RKO (cell line): ENCODE measurements around the gene ABCC3.
"Not testable (repeated sequence)": the region's sequence is repeated elsewhere in the genome, so short reads cannot be mapped to it uniquely, and the experiment has no call there.

ENCODE experiments used
- DNase-seq: peaks from one replicate; pipeline ENCODE4 v3.0.0-alpha.2; 2016; ENCODE audit warnings: low spot score

Gene ABCC3

DNA sequence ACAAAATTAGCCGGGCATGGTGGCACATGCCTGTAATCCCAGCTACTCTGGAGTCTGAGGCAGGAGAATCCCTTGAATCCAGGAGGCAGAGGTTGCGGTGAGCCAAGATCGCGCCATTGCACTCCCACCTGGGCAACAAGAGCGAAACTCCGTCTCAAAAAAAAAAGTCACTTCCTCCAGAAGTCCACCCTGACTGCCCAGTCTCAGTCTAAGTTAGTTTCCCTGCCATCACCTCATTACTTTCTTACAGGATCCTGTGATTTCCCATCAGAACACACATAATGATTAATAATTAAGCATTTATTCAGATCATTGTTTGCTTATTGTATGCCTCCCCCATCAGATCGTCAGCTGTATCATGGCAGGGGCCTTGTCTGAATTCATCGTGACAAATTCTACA is 31.6 kb downstream of the ABCC3 start:
- no peak for DNase-seq

GRCh38 chr17:50667259-50668024 is 32.8 kb downstream of the ABCC3 start:
- no peak for DNase-seq

GRCh38 chr17:50668025-50668837 is 33.5 kb downstream of the ABCC3 start:
- no peak for DNase-seq

- DNase-seq, result no peak
Observed at GRCh38 chr17:50668838-50669581, 34.3 kb downstream of the ABCC3 start.

GRCh38 chr17:50672071-50672470 is 37.4 kb downstream of the ABCC3 start:
- no peak for DNase-seq

GRCh38 chr17:50672831-50673551 is 38.3 kb downstream of the ABCC3 start:
- no peak for DNase-seq

- no peak for DNase-seq
Observed at GRCh38 chr17:50675190-50675589, 40.5 kb downstream of the ABCC3 start.

- DNase-seq, result no peak
Observed at GRCh38 chr17:50675627-50676026, 40.9 kb downstream of the ABCC3 start.

- no peak for DNase-seq
Observed at GRCh38 chr17:50676065-50676975, 41.6 kb downstream of the ABCC3 start.

GRCh38 chr17:50677851-50678375 is 43.2 kb downstream of the ABCC3 start:
- no peak for DNase-seq

GRCh38 chr17:50679008-50679544 is 44.4 kb downstream of the ABCC3 start:
- DNase-seq, result no peak

DNA sequence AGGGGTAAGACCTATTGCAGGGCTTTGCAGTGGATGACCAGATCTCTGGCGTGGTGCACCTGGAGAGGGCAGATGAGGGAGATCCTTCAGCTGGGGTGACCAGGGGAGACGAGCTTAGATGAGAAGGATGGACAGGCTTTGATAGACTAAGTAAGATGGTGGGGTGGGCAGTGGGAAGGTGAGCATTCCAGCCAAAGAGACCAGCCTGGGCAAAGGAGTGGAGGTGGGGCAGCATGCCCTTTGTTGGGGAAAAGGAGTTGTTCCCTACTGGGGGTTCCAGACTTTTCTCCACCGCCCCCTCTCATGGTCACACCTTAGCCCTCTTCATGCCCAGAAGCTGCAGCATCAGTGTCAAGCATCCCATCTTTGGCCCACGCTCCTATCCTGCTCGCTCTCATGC is 45.4 kb downstream of the ABCC3 start:
- DNase-seq, result no peak

GRCh38 chr17:50680543-50681262 is 46.0 kb downstream of the ABCC3 start:
- not testable (repeated sequence) for DNase-seq

DNA sequence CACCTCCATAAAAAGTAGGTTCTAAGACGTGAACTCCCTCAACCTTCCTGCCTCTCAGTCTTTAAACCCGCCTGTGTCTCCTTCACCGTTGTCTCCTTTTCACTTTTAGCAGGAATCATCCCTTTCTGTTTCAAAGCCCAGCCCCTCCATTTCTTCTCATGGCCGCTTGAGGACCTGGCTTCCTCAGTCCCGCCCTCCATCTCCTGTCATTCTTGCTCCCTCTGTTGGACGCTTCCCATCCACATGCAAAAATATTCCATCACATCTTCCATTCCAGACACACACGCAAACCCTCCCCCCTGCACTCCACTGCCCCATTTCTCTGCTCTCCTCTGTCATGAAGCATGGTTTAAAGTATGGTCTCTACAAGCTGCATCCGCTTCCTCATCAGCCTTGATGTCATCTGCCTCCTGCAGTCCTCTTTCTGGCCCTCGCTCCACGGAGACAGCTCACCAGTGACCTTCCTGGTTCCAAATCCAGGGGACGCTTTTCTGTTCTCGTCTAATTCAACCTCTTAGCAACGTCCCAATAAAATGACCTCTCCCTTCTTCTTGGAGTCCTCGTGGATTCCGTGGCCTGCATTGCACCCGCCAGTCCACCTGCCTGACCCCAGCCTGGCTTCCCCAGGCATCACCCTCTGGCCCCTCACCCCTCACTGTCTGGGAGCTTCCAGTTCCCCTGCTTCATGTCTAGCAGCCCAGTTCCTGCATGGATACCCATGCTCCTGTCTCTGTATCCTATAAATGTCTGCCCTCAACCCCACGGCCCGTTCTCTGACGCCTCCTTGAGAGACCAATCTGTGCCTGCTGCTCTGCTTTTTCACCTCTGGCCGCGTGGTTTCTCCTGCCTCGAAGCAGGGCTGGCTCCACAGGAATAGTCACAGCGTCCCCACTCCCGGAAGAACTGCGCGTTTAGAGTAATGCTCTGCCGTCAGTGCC is 46.9 kb downstream of the ABCC3 start:
- DNase-seq, result peak; percentile 75

DNA sequence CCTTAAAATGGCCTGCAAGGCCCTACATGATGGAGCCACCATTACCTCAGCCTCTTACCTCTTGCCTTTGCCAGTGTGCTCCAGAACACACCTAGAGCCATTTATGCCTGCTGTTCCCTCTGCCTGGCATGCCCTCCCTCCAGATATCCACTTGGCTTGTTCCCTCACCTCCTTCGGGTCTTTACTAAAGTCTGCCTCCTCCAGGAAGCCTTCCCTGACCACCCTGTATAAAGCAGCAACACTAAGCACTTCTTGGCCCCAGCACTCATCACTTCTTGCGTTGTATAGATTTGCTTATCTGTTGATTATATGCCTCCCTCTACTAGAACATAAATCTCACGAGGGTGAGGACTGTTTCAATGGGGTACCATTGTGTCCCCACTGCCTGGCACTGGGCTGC is 47.8 kb downstream of the ABCC3 start:
- DNase-seq, result no peak

GRCh38 chr17:50682938-50683337 is 48.3 kb downstream of the ABCC3 start:
- no peak for DNase-seq

DNA sequence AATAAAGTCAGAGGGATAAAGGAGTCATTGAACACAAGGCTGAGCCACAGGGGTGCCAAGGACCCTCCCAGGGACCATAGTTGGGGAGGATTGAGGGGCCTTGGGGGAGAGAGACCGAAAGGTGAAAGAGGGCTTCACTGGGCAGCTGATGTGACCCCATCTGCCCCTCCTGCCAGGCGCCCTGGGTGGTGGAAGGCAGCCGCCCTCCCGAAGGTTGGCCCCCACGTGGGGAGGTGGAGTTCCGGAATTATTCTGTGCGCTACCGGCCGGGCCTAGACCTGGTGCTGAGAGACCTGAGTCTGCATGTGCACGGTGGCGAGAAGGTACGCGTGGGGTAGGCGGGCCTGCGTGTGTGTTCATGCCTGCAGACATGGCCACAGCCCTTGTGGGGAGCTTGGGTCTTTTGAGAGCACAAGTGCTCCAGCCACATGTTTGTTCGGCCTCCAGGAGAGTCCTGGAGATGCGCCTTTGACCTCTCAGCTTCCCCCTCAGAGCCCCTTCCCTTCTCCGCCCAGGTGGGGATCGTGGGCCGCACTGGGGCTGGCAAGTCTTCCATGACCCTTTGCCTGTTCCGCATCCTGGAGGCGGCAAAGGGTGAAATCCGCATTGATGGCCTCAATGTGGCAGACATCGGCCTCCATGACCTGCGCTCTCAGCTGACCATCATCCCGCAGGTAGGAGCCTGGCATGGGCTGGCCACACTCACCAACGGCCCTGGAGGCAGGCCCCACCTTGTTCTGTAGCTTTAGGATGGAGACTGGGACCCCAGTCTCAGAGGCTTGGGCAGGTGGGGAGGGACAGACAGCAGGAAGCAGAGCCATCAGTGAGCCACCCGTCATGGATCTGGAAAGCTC is 49.0 kb downstream of the ABCC3 start:
- DNase-seq, result no peak

- no peak for DNase-seq
Observed at GRCh38 chr17:50684288-50684611, 49.6 kb downstream of the ABCC3 start.
